Hypothalamus (tissue), 51 donors: Measurements from ENCODE around the gene CDK5RAP3.
"Not testable (repeated sequence)": the region's sequence is repeated elsewhere in the genome, so short reads cannot be mapped to it uniquely, and the experiment has no call there.

ENCODE experiments used
- DNase-seq, 51 donors: peaks; one replicate each; lab custom pipeline; 2025; lab: John Stamatoyannopoulos, UW

The CDK5RAP3 gene

GRCh38 chr17:47970725-47971499, at the start of gene CDK5RAP3:
CDK5RAP3 (plus strand) TSS chr17:47971113; CDS start chr17:47971147, 34 bp downstream.
- DNase-seq = peak; percentile 79 to 100 (median 99)

GRCh38 chr17:47924785-47925677, 45.9 kb upstream of the CDK5RAP3 start:
- DNase-seq = no peak

- DNase-seq = no peak
These were observed 45.3 kb upstream of the CDK5RAP3 start for GRCh38 chr17:47925678-47925988.

- no peak for DNase-seq
These were observed 43.0 kb upstream of the CDK5RAP3 start for GRCh38 chr17:47927821-47928400.

- no peak for DNase-seq
These were observed 42.5 kb upstream of the CDK5RAP3 start for GRCh38 chr17:47928415-47928814.

GRCh38 chr17:47929218-47930000, 41.5 kb upstream of the CDK5RAP3 start:
- DNase-seq = peak in 3 of 51 donors; percentile 9 to 13 (median 9)

- no peak for DNase-seq
These were observed 39.1 kb upstream of the CDK5RAP3 start for GRCh38 chr17:47931848-47932247.

- DNase-seq = no peak
These were observed 36.1 kb upstream of the CDK5RAP3 start for GRCh38 chr17:47934856-47935255.

- DNase-seq = not testable (repeated sequence)
These were observed 35.4 kb upstream of the CDK5RAP3 start for GRCh38 chr17:47935468-47935867.

- DNase-seq = no peak
These were observed 35.0 kb upstream of the CDK5RAP3 start for GRCh38 chr17:47935961-47936360.

GRCh38 chr17:47937941-47938340, 33.0 kb upstream of the CDK5RAP3 start:
- DNase-seq = no peak

- DNase-seq = peak; percentile 46 to 98 (median 90)
These were observed 29.4 kb upstream of the CDK5RAP3 start, which contains the start of gene PNPO for GRCh38 chr17:47941246-47942095. PNPO (plus strand) TSS chr17:47941571; CDS start chr17:47941676, 105 bp downstream.

GRCh38 chr17:47942096-47942510, 28.8 kb upstream of the CDK5RAP3 start:
- no peak for DNase-seq

GRCh38 chr17:47942568-47942967, 28.3 kb upstream of the CDK5RAP3 start:
- DNase-seq = no peak

- DNase-seq = peak in 7 of 51 donors; percentile 20 to 40 (median 33)
These were observed 25.8 kb upstream of the CDK5RAP3 start for GRCh38 chr17:47945080-47945479.

- peak in 25 of 51 donors; percentile 5 to 51 (median 25) for DNase-seq
These were observed 25.1 kb upstream of the CDK5RAP3 start for GRCh38 chr17:47945529-47946508.

GRCh38 chr17:47946516-47946915, 24.4 kb upstream of the CDK5RAP3 start:
- DNase-seq = no peak

GRCh38 chr17:47946929-47947397, 23.9 kb upstream of the CDK5RAP3 start:
- DNase-seq = peak in 31 of 51 donors; percentile 5 to 64 (median 31)
